ENCODE results near the gene SFXN3.

GRCh38 chr10:101019440-101019703 lies 11.7 kb upstream of the SFXN3 start:
- TF ChIP-seq, protein P1, sequence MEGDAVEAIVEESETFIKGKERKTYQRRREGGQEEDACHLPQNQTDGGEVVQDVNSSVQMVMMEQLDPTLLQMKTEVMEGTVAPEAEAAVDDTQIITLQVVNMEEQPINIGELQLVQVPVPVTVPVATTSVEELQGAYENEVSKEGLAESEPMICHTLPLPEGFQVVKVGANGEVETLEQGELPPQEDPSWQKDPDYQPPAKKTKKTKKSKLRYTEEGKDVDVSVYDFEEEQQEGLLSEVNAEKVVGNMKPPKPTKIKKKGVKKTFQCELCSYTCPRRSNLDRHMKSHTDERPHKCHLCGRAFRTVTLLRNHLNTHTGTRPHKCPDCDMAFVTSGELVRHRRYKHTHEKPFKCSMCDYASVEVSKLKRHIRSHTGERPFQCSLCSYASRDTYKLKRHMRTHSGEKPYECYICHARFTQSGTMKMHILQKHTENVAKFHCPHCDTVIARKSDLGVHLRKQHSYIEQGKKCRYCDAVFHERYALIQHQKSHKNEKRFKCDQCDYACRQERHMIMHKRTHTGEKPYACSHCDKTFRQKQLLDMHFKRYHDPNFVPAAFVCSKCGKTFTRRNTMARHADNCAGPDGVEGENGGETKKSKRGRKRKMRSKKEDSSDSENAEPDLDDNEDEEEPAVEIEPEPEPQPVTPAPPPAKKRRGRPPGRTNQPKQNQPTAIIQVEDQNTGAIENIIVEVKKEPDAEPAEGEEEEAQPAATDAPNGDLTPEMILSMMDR (IDR thresholded peaks at IDR 0.05; ENCODE audit: borderline replicate concordance, extremely low read depth, low read length, poor library complexity, severe bottlenecking) = no peak
- no peak for TF ChIP-seq EZH2 (IDR thresholded peaks at IDR 0.05; ENCODE audit: borderline replicate concordance, low read depth, low read length, severe bottlenecking)

All from DND-41 (cell line).